ENCODE data around the gene CCR1.
"Not testable (repeated sequence)": the region's sequence is repeated elsewhere in the genome, so short reads cannot be mapped to it uniquely, and the experiment has no call there.

The CCR1 gene

GRCh38 chr3:46209746-46210470 lies 1.8 kb upstream of the CCR1 start:
- no peak for DNase-seq

GRCh38 chr3:46209053-46209452 lies 940 bp upstream of the CCR1 start:
- DNase-seq: no peak

GRCh38 chr3:46207514-46207913 lies 599 bp downstream of the CCR1 start:
- DNase-seq: not testable (repeated sequence)

- DNase-seq: no peak
These were observed 1.7 kb downstream of the CCR1 start for GRCh38 chr3:46206282-46207015.

GRCh38 chr3:46205286-46205960 lies 2.7 kb downstream of the CCR1 start:
- DNase-seq: no peak

- DNase-seq: no peak
These were observed 4.4 kb downstream of the CCR1 start for GRCh38 chr3:46203681-46204080.

- DNase-seq: no peak
These were observed 5.6 kb downstream of the CCR1 start for GRCh38 chr3:46202535-46202934.

- DNase-seq: no peak
These were observed 7.3 kb downstream of the CCR1 start for GRCh38 chr3:46200790-46201189.

GRCh38 chr3:46200211-46200610 lies 7.9 kb downstream of the CCR1 start:
- no peak for DNase-seq

- no peak for DNase-seq
These were observed 11.7 kb downstream of the CCR1 start for GRCh38 chr3:46196261-46196957.

GRCh38 chr3:46194868-46195553 lies 13.1 kb downstream of the CCR1 start:
- no peak for DNase-seq

GRCh38 chr3:46193436-46193835 lies 14.7 kb downstream of the CCR1 start:
- DNase-seq: no peak

- DNase-seq: no peak
These were observed 15.2 kb downstream of the CCR1 start for GRCh38 chr3:46192939-46193338.

- DNase-seq: peak in 1 of 2 donors; percentile 22
These were observed 16.4 kb downstream of the CCR1 start for GRCh38 chr3:46191730-46192129.

GRCh38 chr3:46188708-46189107 lies 19.4 kb downstream of the CCR1 start:
- DNase-seq: no peak

GRCh38 chr3:46187876-46188275 lies 20.2 kb downstream of the CCR1 start:
- DNase-seq: no peak

- DNase-seq: no peak
These were observed 20.8 kb downstream of the CCR1 start for GRCh38 chr3:46187341-46187700.

GRCh38 chr3:46186471-46187340 lies 21.4 kb downstream of the CCR1 start:
- DNase-seq: no peak

GRCh38 chr3:46184469-46184868 lies 23.6 kb downstream of the CCR1 start:
- DNase-seq: no peak

GRCh38 chr3:46183330-46183729 lies 24.8 kb downstream of the CCR1 start:
- DNase-seq: no peak

- no peak for DNase-seq
These were observed 39.3 kb downstream of the CCR1 start for GRCh38 chr3:46168583-46169345.
